Lung (tissue), 12 donors: ENCODE data around the gene CTSD. TPM values are rescaled to one million over a fixed set of nuclear protein-coding genes. Genes with fewer than 3 reads are reported as not detected.

ENCODE experiments used
- ATAC-seq: fragments of 200-7000 bp; cut with Tn5 transposase; one replicate; pipeline ENCODE4 v1.9.1; 2020; ENCODE audit warnings: moderate number of reproducible peaks; ENCODE audit not compliant: insufficient read depth, low FRiP score
- DNase-seq, 3 donors: peaks; one replicate each; pipeline ENCODE4 v3.0.0-alpha.2; 2013 to 2017
- H3K27ac ChIP-seq, 2 donors: one replicate each; pipeline ENCODE4 v1.5.1; 2013; ENCODE audit warnings: mild to moderate bottlenecking in 2 of 2, moderate library complexity in 2 of 2, control low read depth in 1 of 2, inconsistent platforms in 1 of 2, low read depth in 1 of 2, low read length in 1 of 2
- H3K27me3 ChIP-seq, 3 donors: one replicate each; pipeline ENCODE4 v1.5.1; 2013; ENCODE audit warnings: low read length in 2 of 3; ENCODE audit not compliant: control insufficient read depth in 3 of 3, insufficient read depth in 3 of 3
- H3K36me3 ChIP-seq, 4 donors: one replicate each; pipeline ENCODE4 v1.5.1; 2013; ENCODE audit warnings: low read length in 4 of 4, mild to moderate bottlenecking in 1 of 4, moderate library complexity in 1 of 4; ENCODE audit not compliant: control insufficient read depth in 4 of 4, insufficient read depth in 4 of 4
- H3K4me1 ChIP-seq, 5 donors: one replicate each; pipeline ENCODE4 v1.5.1; 2013; ENCODE audit warnings: low read length in 5 of 5, mild to moderate bottlenecking in 2 of 5, moderate library complexity in 1 of 5; ENCODE audit not compliant: control insufficient read depth in 5 of 5, insufficient read depth in 5 of 5
- H3K4me3 ChIP-seq: one replicate; pipeline ENCODE4 v1.5.1; 2013; ENCODE audit warnings: mild to moderate bottlenecking, control low read depth, moderate library complexity
- H3K9ac ChIP-seq, 2 donors: one replicate each; pipeline ENCODE4 v1.5.1; 2013; ENCODE audit warnings: low read length in 2 of 2, control low read depth in 1 of 2; ENCODE audit not compliant: insufficient read depth in 1 of 2
- H3K9me3 ChIP-seq, 4 donors: one replicate each; pipeline ENCODE4 v1.5.1; 2013; ENCODE audit warnings: low read length in 3 of 4, mild to moderate bottlenecking in 1 of 4, moderate library complexity in 1 of 4; ENCODE audit not compliant: control insufficient read depth in 4 of 4, insufficient read depth in 3 of 4
- WGBS, 2 donors: extraction: QIAGEN DNeasy Blood & Tissue Kit; methylation state at CpG; one replicate each; pipeline ENCODE4 v1.1.7; 2013; 5-methylcytosine and 5-hydroxymethylcytosine counted together
- polyA plus RNA-seq, 2 donors: library from polyadenylated mRNA; stranded (reverse); fragments of 200-250 nt; gene quantifications; one replicate each; pipeline ENCODE4 v1.2.1, GENCODE V29; 2013
- total RNA-seq, 2 donors: library from RNA; depleted of rRNA in 1 of 2; stranded (reverse); fragments of >200 nt in 1 of 2; gene quantifications; one replicate each; pipeline ENCODE4 v1.2.1, GENCODE V29; 2014 to 2021
- TF ChIP-seq, protein P1 (sequence below): IDR thresholded peaks from 2 replicates; pipeline ENCODE4 v1.5.1; 2012; ENCODE audit warnings: mild to moderate bottlenecking; ENCODE audit errors: control extremely low read depth, extremely low read depth
- donor health status: control.
- donor health status: control.
- donor health status: Bipolar disorder and iron deficiency.
- donor health status: healthy.
- donor health status: DM: yes; HTN: yes; CAD: no.

The CTSD gene
- total and polyA plus RNA-seq, 4 donors = 388 to 2,177 (median 1,949) TPM

DNA sequence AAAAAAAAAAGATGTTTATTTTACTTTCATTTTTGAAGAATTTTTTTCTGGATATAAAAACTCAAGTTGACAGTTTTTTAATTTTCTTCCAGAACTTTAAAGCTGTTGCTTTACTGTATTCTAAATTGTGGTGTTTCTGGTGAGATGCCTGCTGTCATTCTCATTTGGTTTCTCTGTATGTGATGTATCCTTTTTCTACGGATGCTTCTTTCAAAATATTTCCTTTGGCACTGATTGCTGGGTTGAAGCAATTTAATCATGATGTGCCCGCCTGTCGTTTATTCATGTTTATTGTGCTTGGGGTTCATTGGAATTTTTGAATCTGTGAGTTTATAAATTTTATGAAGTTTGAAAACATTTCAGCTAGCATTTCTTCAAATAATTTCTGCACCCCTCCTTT, 29.4 kb upstream of the CTSD start:
- ATAC-seq (no peak), DNase-seq (no peak)
- TF ChIP-seq, protein P1, sequence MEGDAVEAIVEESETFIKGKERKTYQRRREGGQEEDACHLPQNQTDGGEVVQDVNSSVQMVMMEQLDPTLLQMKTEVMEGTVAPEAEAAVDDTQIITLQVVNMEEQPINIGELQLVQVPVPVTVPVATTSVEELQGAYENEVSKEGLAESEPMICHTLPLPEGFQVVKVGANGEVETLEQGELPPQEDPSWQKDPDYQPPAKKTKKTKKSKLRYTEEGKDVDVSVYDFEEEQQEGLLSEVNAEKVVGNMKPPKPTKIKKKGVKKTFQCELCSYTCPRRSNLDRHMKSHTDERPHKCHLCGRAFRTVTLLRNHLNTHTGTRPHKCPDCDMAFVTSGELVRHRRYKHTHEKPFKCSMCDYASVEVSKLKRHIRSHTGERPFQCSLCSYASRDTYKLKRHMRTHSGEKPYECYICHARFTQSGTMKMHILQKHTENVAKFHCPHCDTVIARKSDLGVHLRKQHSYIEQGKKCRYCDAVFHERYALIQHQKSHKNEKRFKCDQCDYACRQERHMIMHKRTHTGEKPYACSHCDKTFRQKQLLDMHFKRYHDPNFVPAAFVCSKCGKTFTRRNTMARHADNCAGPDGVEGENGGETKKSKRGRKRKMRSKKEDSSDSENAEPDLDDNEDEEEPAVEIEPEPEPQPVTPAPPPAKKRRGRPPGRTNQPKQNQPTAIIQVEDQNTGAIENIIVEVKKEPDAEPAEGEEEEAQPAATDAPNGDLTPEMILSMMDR = no peak
- H3K36me3 ChIP-seq = no peaks in the 10 kb centered on the region
- H3K4me1 ChIP-seq = no peaks in the 10 kb centered on the region
- H3K4me3 ChIP-seq = no peak overlapping the region
- no peak overlapping the region for H3K9ac ChIP-seq
- 34 to 46% methylated on average over 3 of the region's 3 CpGs for WGBS, 2 donors
- no peaks in the 10 kb centered on the region for H3K9me3 ChIP-seq
- peaks cover 0 to 4% (median 3%) of the 10 kb centered on the region in 3 donors for H3K27me3 ChIP-seq
- H3K27ac ChIP-seq = no peak overlapping the region

DNA sequence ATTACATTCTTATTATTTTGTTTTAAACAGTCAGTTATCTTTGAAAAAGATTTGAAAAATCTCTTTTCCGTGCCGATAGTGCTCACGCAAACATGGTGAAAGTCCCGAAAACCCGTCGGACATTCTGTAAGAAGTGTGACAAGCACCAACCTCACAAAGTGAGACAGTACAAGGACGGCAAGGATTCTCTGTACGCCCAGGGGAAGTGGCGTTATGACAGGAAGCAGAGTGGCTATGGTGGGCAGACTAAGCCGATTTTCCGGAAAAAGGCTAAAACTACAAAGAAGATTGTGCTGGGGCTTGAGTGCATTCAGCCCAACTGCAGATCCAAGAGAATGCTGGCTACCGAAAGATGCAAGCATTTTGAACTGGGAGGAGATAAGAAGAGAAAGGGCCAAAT, 28.7 kb upstream of the CTSD start:
- H3K9ac ChIP-seq = no peak overlapping the region
- TF ChIP-seq, protein P1 = no peak
- H3K27me3 ChIP-seq = peaks cover 0 to 4% (median 3%) of the 10 kb centered on the region in 3 donors
- 50 to 65% methylated on average over 12 of the region's 12 CpGs for WGBS, 2 donors
- H3K4me1 ChIP-seq = no peaks in the 10 kb centered on the region
- ATAC-seq = no peak
- DNase-seq = no peak
- no peak overlapping the region for H3K27ac ChIP-seq
- H3K36me3 ChIP-seq = no peaks in the 10 kb centered on the region
- no peak overlapping the region for H3K4me3 ChIP-seq
- no peaks in the 10 kb centered on the region for H3K9me3 ChIP-seq

- Histone ChIP-seq H3K4me1 (no peaks in the 10 kb centered on the region), H3K4me3 (no peak overlapping the region), H3K9ac (no peak overlapping the region), H3K36me3 (no peaks in the 10 kb centered on the region), H3K27me3 (peaks cover 0 to 3% (median 3%) of the 10 kb centered on the region in 3 donors), H3K9me3 (no peaks in the 10 kb centered on the region), H3K27ac (no peak overlapping the region)
- TF ChIP-seq, protein P1 = no peak
- WGBS, 2 donors = 83 to 85% methylated on average over 6 of the region's 6 CpGs
- DNase-seq = no peak
- ATAC-seq = no peak
Measured at GRCh38 chr11:1791912-1792311, 28.2 kb upstream of the CTSD start.

DNA sequence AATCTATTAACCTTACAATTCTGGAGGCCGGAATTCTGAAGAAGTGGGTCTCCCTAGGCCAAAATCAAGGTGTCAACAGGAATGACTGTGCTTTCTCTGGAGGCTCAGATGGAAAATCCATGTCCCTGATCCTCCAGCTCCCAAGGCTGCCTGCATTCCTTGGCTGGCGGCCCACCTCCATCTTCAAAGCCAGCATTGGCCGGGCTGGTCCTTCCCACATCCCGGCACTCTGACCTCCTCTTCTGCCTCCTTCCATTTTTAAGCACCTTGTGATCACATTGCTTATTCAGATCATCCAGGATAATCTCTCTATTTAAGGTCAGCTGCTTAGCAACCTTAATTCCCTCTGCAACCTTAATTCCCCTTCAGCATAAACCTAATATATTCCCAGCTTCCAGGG, 22.7 kb upstream of the CTSD start:
- no peak for ATAC-seq
- no peak for DNase-seq
- TF ChIP-seq, protein P1 = no peak
- no peak overlapping the region for H3K4me3 ChIP-seq
- no peaks in the 10 kb centered on the region for H3K4me1 ChIP-seq
- H3K36me3 ChIP-seq = no peaks in the 10 kb centered on the region
- H3K27me3 ChIP-seq = peaks cover 0 to 3% (median 0%) of the 10 kb centered on the region in 3 donors
- no peaks in the 10 kb centered on the region for H3K9me3 ChIP-seq
- no peak overlapping the region for H3K9ac ChIP-seq
- 94 to 95% methylated on average over 4 of the region's 4 CpGs for whole genome bisulfite sequencing, 2 donors
- no peak overlapping the region for H3K27ac ChIP-seq
